BJ (cell line): ENCODE measurements around the gene AKAP1. TPM values are rescaled to one million over a fixed set of nuclear protein-coding genes. Genes with fewer than 3 reads are reported as not detected.

Experiments used
- CTCF ChIA-PET: fragments of 350-600 bp; formaldehyde crosslinking; extraction: SDS; loops from one replicate; lab custom pipeline; 2021; ENCODE audit warnings: antibody characterized with exemption, inconsistent platforms; lab: Yijun Ruan, JAX
- POLR2A ChIA-PET: fragments of 300-600 bp; sonication (Branson Sonifier 250); formaldehyde crosslinking; extraction: SDS; loops from one replicate; lab custom pipeline; 2021; ENCODE audit warnings: antibody characterized with exemption; lab: Charles Lee
- DNase-seq: peaks from one replicate; pipeline ENCODE4 v3.0.0-alpha.2; 2011; ENCODE audit warnings: low read depth
- H3K27me3 ChIP-seq: 2 replicates; pipeline ENCODE4 v1.6.0; 2011; ENCODE audit warnings: low read length; ENCODE audit not compliant: control insufficient read depth, insufficient read depth
- H3K36me3 ChIP-seq: 2 replicates; pipeline ENCODE4 v1.5.1; 2011; ENCODE audit warnings: low read length; ENCODE audit not compliant: control insufficient read depth, insufficient read depth
- H3K4me3 ChIP-seq: 2 replicates; pipeline ENCODE4 v1.5.1; 2011; ENCODE audit warnings: low read depth, mild to moderate bottlenecking, control low read depth, low read length
- CTCF ChIP-seq: IDR thresholded peaks from 2 replicates; pipeline ENCODE4 v1.5.1; 2011; ENCODE audit warnings: low read depth, mild to moderate bottlenecking, control low read depth, inconsistent platforms, low read length, moderate library complexity; ENCODE audit not compliant: insufficient read depth
- polyA plus RNA-seq: library from polyadenylated mRNA; depleted of rRNA; stranded (reverse); fragments of >200 nt; gene quantifications from 2 replicates; pipeline ENCODE4 v1.2.3, GENCODE V29; 2011

AKAP1 gene
- polyA plus RNA-seq, 1 experiment = 15.7 TPM

GRCh38 chr17:57089391-57089790 is 4.3 kb downstream of the AKAP1 start:
- H3K4me3 ChIP-seq = no peak overlapping the region
- no peaks in the 10 kb centered on the region for H3K36me3 ChIP-seq
- ChIA-PET POLR2A (no interaction called here), CTCF (interaction anchor here (0.6 to 1.3 kb wide), 2 partner anchors 11 to 374 kb away, joined by 3 read pairs; no protein-coding TSS in a partner anchor)
- DNase-seq = no peak
- no peak for TF ChIP-seq CTCF
- no peaks in the 10 kb centered on the region for H3K27me3 ChIP-seq

- ChIA-PET CTCF (interaction anchor here (0.6 kb wide), 1 partner anchor 1032 kb away, joined by 7 read pairs; no protein-coding TSS in a partner anchor), POLR2A (no interaction called here)
- Histone ChIP-seq H3K4me3 (no peak overlapping the region), H3K36me3 (no peaks in the 10 kb centered on the region), H3K27me3 (no peaks in the 10 kb centered on the region)
- no peak for DNase-seq
- TF ChIP-seq CTCF = no peak
Measured at GRCh38 chr17:57090560-57091185, 5.6 kb downstream of the AKAP1 start.

GRCh38 chr17:57091186-57091618 is 6.2 kb downstream of the AKAP1 start:
- DNase-seq = no peak
- ChIA-PET CTCF (interaction anchor here (0.6 kb wide), 1 partner anchor 1031 kb away, joined by 7 read pairs; no protein-coding TSS in a partner anchor), POLR2A (no interaction called here)

GRCh38 chr17:57092171-57092570 is 7.1 kb downstream of the AKAP1 start:
- Histone ChIP-seq H3K36me3 (no peaks in the 10 kb centered on the region), H3K27me3 (no peaks in the 10 kb centered on the region), H3K4me3 (no peak overlapping the region)
- DNase-seq = no peak
- ChIA-PET CTCF (interaction anchor here (0.6 kb wide), 1 partner anchor 82 kb away, joined by 3 read pairs; no protein-coding TSS in a partner anchor), POLR2A (no interaction called here)
- TF ChIP-seq CTCF = no peak

More at GRCh38 chr17:57091186-57091618, 6.2 kb downstream of the AKAP1 start:
- TF ChIP-seq CTCF = no peak
- H3K27me3 ChIP-seq = no peaks in the 10 kb centered on the region
- no peaks in the 10 kb centered on the region for H3K36me3 ChIP-seq
- no peak overlapping the region for H3K4me3 ChIP-seq

GRCh38 chr17:57092779-57093178 is 7.7 kb downstream of the AKAP1 start:
- no peak for TF ChIP-seq CTCF
- POLR2A ChIA-PET = no interaction called here
- Histone ChIP-seq H3K4me3 (no peak overlapping the region), H3K27me3 (no peaks in the 10 kb centered on the region), H3K36me3 (no peaks in the 10 kb centered on the region)
- CTCF ChIA-PET = no interaction called here
- no peak for DNase-seq
